Erythroblast (primary cell): ENCODE results near the gene LRRN4CL.

Experiments
- GATA1 ChIP-seq: IDR thresholded peaks from 2 replicates; pipeline ENCODE4 v1.6.1; 2011; ENCODE audit warnings: low read depth, mild to moderate bottlenecking, control low read depth, low read length, moderate library complexity
- POLR2A ChIP-seq: IDR thresholded peaks from 2 replicates; pipeline ENCODE4 v1.6.1; 2011; ENCODE audit warnings: mild to moderate bottlenecking, low read length

DNA sequence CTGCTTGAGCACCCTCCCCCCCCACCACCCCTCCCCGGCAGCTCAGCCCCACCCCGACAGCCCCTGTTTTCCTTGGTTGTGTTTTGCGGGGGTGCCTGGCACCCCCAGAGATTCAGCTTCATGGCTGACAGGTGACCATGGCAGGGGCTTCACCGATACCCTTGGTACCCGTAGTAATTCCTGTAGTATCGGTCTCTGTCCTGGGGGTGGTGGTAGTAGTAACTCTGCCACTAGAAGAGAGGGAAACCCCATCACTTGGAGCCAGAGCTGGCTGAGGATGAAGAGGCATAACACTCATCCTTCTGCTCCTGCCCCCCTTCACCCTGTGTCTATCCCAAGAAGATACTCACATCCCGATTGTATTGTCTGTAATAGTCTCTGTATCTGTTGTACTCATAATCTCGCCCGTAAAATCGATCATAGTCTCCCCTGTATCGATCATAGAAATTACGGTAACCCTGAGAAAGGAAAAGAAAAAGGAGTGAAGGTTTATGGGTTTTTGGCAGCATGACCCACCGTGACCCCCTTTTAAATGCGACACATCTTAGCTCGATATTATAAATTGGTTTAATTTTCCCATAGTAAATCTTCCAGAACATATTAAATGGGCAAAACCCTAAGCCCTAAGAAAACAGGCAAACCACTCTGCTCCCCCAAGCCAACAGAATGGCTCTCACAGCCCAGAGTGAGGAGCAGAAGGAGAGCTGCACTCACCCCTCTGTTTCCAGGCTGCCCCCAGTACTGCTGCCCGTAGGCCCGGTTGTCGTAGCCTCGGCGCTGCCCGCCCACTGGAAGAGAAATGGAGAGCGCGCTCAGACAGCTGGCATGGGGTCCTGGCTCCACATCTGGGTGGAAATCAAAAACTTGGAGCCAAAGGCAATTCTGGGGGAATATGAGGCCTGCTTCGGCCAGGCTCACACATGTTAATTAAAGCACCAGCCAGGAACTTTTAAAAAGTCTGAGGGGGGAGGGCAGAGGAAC, 26.1 kb upstream of the LRRN4CL start:
- TF ChIP-seq POLR2A (no peak), GATA1 (no peak)
